ENCODE measurements around the gene PPP4R2.

DNA sequence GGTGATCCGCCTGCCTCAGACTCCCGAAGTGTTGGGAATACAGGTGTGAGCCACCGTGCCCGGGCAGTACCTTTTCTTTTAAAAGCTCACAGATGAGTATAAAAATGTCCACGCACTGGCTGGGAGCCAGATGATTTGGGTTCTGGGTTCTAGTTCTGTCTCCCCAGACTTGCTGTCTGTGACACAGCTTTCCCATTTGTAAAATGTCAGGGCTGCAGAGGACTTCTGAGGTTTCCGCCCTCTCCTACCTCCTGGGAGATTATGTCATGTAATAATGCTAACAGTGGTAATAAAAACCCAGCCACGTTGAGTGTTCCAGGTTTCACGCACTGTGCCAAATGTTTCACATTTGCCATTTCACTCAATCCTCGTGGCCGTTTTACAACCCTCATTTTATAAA lies 1.3 kb upstream of the PPP4R2 start:
- TF ChIP-seq CTCF (conservative IDR thresholded peaks at IDR 0.05) (no peak), EZH2 (IDR thresholded peaks at IDR 0.05; ENCODE audit: low read depth) (no peak)
